HG02885 (cell line): ENCODE measurements around the gene SCAMP1.
"Not testable (repeated sequence)": the region's sequence is repeated elsewhere in the genome, so short reads cannot be mapped to it uniquely, and the experiment has no call there.

Experiments
- ATAC-seq: cut with Tn5 transposase; IDR thresholded peaks from one replicate; pipeline ENCODE4 v1.9.1; 2021; ENCODE audit warnings: mild to moderate bottlenecking; ENCODE audit not compliant: unreplicated experiment, poor library complexity

The SCAMP1 gene

GRCh38 chr5:78360924-78361630, 660 bp downstream of the SCAMP1 start:
- peak; percentile 43 for ATAC-seq

DNA sequence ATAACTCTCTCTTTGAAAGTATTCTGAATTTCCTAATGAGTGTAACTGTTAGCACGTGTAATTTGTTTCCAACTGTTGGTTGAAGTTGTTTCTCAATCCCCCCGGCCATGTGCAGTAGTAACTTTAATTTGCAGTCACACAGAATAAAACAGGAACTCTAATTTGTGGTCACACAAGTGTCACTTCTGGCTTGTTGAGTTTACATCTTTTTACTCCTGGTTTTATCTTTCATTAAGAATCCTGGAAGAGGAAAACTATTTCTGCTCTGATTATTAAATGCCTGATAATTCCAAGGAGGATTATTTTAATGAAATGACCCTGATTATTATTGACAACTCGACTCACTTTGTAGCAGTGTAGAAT, 1.2 kb downstream of the SCAMP1 start:
- no peak for ATAC-seq

DNA sequence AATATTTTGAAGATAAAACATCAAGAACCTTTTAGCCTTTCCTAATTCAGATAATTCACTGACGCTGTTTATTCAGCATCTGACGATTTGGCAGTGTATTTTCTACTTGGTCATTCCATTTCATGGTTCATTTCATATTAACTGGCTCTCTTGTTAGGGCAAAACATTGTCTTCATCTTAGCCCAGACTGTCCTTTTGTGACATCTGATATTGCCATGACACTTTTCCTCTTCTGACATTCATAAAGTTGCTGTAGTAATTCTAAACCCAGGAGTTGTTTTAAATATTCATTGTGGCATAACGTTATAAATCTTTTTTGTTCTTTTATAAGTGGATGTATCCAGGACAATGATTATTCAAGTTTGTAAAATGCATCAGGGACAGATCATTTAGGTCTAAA, 1.8 kb downstream of the SCAMP1 start:
- no peak for ATAC-seq

DNA sequence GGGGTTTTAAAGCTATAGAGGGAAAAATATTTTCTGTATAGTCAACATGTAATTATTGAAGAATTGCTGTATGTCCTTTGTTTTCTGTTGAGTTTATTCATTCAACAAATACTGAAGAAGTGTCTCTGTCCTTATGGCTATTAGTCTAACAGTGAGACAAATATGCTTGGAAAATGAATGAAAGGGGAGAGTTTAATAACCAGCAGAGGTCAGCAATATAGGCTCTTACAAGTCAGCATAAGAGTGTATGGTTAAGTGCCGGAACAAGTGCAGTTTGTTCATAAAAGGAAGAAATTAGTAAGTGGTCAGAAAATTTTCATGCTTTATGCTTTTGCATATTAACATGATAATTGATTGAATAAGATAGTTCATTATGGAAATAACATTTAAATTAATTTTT, 3.6 kb downstream of the SCAMP1 start:
- no peak for ATAC-seq

DNA sequence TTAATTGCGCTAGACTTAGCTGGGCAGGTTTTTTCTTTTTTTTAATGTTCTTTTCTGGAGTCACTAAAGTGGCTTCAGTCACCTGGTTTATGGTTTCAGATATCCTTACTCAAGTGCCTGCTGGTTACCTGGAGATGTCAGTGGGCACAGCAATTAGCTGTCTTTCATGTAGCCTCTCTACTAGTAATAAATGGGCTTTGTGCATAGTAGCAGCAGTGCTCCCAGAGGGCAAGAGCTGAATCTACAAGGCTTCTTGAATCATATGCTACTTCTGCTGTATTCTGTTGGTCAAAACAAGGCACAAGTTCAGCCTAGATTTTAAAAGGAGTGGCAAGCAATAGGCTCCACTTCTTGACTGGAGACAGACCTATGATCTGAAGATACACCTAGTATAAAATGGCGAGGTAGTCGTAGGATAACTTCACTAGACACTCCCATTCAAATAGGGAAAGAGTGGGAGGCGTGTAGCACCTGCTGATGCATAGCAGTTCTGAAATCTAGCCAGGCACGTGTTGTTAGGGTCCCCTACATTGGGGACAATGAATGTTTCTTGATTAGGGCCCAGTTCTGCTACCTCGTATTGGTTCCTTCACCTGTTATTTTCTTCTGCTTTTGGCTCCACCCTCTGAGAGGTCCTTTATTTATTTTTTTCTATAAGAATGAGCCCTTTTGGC, 7.0 kb downstream of the SCAMP1 start:
- peak; percentile 60 for ATAC-seq

DNA sequence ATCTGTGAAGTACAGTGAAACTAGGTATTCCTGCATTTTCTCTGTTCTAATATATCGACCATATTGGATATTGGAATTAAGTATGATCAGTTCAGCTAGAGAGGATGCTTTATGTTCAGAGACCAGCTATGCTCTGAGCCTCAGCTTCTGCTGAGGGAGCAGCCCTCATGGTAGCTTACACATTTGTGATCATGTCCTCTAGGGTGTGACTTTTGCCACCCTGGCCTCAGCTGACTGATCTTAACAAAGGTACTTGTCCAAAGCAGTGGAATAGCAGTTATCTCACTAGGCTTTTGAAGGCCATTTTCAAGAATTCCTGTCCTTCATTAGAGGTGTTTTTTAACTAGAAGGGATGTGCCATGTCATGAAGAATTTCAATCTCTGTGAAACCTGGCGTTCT, 9.3 kb downstream of the SCAMP1 start:
- ATAC-seq: no peak

- no peak for ATAC-seq
Measured at GRCh38 chr5:78373231-78373630, 12.8 kb downstream of the SCAMP1 start.

GRCh38 chr5:78376315-78376714, 15.9 kb downstream of the SCAMP1 start:
- no peak for ATAC-seq

- ATAC-seq: no peak
Measured at GRCh38 chr5:78377056-78377717, 16.8 kb downstream of the SCAMP1 start.

- no peak for ATAC-seq
Measured at GRCh38 chr5:78377718-78378105, 17.3 kb downstream of the SCAMP1 start.

DNA sequence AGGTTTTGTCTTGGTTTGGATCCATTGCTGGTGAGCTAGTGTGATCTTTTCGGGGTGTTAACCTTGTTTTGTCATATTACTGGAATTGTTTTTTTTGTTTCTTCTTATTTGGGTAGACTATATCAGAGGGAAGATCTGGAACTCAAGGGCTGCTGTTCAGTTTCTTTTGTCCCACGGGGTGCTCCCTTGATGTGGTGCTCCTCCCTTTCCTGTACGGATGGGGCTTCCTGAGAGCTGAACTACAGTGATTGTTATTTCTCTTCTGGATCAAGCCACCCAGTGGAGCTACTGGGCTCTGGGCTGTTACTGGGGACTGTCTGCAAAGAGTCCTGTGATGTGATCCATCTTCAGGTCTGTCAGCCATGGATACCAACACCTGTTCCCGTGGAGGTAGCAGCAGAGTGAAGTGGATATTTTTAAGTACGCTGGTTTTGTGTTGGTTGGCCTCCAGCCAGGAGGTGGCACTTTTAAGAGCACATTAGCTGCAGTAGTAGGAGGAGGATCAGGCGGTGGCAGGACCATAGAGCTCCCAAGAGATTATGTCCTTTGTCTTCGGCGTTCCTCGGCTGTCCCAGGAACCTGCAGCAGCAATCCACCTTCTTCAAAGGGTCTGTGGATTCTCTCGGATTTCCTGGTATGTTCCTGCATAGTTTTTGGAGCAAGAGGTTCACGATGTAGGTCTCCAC, 27.2 kb downstream of the SCAMP1 start:
- ATAC-seq: no peak

GRCh38 chr5:78391357-78391756, 30.9 kb downstream of the SCAMP1 start:
- not testable (repeated sequence) for ATAC-seq

DNA sequence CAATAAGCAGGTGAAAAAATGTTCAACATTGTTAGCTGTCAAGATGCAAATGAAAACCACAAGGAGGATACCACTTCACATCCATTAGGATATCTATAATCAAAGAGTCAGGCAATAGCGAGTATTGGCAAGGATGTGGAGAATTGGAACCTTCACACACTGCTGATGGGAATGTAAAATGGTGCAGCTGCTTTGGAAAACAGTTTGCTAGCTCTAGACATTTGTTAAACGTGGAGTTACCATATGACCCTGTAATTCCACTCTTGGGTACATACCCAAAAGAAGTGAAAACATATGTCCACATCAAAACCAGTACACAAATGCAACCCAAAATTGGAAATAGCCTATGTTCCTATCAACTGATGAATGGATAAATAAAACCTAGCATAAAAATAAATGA, 37.4 kb downstream of the SCAMP1 start:
- no peak for ATAC-seq

DNA sequence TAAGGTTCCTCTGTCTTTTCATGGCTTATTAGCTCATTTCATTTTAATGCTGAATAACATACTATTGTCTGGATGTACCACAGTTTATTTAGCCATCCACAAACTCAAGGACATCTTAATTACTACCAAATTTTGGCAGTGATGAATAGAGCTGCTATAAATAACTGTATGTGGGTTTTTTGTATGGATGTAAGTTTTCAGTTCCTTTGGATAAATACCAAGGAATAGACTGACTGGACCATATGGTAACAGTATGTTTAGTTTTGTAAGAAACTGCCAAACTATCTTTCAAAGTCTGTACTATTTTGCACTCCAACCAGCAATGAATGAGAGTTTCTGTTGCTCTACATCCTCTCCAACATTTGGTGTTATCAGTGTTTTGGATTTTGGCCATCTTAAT, 38.7 kb downstream of the SCAMP1 start:
- no peak for ATAC-seq

GRCh38 chr5:78404682-78405293, 44.4 kb downstream of the SCAMP1 start:
- no peak for ATAC-seq

- peak; percentile 50 for ATAC-seq
Measured at GRCh38 chr5:78405829-78406750, 45.7 kb downstream of the SCAMP1 start.

DNA sequence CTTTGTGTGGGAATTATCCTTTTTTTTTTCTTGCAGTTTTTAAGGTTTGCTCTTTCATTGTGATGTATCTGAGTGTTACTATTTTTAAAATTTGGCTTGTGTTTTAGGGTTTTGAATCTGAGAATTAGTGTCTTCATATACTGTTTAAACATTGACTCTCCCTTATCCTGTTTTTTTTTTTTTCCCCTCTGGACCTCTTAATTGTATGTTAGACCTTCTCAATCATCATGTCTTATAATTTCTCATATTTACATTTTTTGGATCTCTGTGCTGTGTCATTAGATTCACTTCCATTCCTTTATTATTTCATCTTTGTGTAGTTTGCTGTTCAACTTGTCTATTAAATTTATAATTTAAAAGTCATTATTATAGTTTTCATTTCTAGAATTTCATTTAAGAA, 47.0 kb downstream of the SCAMP1 start:
- ATAC-seq: no peak

DNA sequence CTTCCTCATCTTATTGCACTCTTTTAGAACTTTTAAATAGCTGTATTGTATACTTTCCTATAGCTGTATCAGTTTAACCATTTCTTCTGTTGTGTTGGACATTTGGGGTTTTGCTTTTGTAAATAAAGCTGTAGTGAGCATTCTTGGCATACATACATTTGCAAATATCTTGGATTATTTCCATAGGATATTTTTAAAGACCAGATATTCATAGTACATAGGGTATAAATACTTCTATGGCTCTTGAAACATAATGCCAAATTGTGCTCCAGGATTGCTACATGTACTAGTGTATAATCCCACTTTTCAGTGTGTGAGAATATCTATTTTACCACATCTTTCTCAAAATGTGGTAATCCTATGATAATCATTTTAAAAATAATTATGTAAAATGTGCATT, 51.2 kb downstream of the SCAMP1 start:
- ATAC-seq: no peak

GRCh38 chr5:78416677-78417425, 56.4 kb downstream of the SCAMP1 start:
- ATAC-seq: no peak
